ENCODE results near the gene PAFAH2. TPM values are rescaled to one million over a fixed set of nuclear protein-coding genes. Genes with fewer than 3 reads are reported as not detected.

PAFAH2 gene
- total and polyA plus RNA-seq, 2 of the 13 experiments (the other 11 are each of a cell fraction or from before 2014, with no cell fraction given), result 6.9 to 9.4 TPM

DNA sequence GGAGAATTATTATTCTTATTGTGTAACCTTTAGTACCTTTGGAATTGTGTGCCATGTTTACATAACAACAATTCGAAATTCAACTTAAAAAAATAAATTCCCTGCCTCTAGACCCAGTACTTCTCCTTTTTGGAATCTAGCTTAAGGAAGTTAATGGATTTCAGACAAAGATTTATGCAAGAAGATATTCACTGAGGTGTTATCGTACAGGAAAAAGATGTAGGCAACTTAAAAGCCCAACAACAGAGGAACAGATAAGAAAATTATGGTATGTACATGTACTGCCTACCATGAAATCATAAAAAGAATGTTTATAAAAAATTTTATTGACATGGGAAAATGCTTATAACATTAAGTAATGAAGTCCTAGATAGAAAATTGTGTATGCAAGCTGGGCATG is 73.4 kb downstream of the PAFAH2 start:
- no peaks in the 10 kb centered on the region for H3K36me3 ChIP-seq (replicated peaks in 1 of 2; ENCODE audit: control insufficient read depth in 1 of 2, insufficient read depth in 2 of 2, low read length in 2 of 2)
- H3K27ac ChIP-seq (ENCODE audit: extremely low read length, insufficient read depth, low read length), result no peak overlapping the region
- ChIA-PET POLR2A (no interaction called here), CTCF (ENCODE audit: low intra/inter-chr PET ratio, low total read pairs) (no interaction called here)
- H3K4me2 ChIP-seq (ENCODE audit: low read depth, low read length), result no peak overlapping the region
- DNase-seq (ENCODE audit: low spot score) (no peak), ATAC-seq (no peak), FAIRE-seq (no peak)
- H3K9me3 ChIP-seq (ENCODE audit: low read length), result no peaks in the 10 kb centered on the region
- in situ Hi-C loops (cut with HindIII; ENCODE audit: extremely low pct_ligation_motif_present, low pct_unique_long_range_greater_than_20kb), result no loop called here
- no peak overlapping the region for H2AFZ ChIP-seq (ENCODE audit: low read length)
- intact Hi-C loops (cut with micrococcal nuclease; ENCODE audit: unreplicated experiment), result no loop called here
- H3K4me1 ChIP-seq (ENCODE audit: insufficient read depth, low read length), result peaks cover 22% of the 10 kb centered on the region
- H4K20me1 ChIP-seq (ENCODE audit: insufficient read depth, low read length), result no peaks in the 10 kb centered on the region
- 44% methylated on average over 2 of the region's 2 CpGs for WGBS (ENCODE audit: low lambda C conversion rate)
- no peak overlapping the region for H3K9ac ChIP-seq (ENCODE audit: insufficient read depth, low read depth, low read length)
- H3K27me3 ChIP-seq (ENCODE audit: control insufficient read depth in 1 of 2, insufficient read depth in 2 of 2, low read length in 2 of 2), result peaks cover 10 to 29% of the 10 kb centered on the region in 2 experiments
- no TSS peak for BruUV-seq (replicated peaks)
- no peak overlapping the region for H3K4me3 ChIP-seq (replicated peaks in 1 of 3; ENCODE audit: insufficient read depth in 1 of 3, low read depth in 2 of 3, low read length in 3 of 3)
- H3K79me2 ChIP-seq (ENCODE audit: insufficient read depth, low read length), result no peaks in the 10 kb centered on the region
- TF ChIP-seq DNMT1 (CRISPR knock-in tag; IDR thresholded peaks at IDR 0.05), result no peak
- TF ChIP-seq CEBPB (IDR thresholded peaks at IDR 0.05; ENCODE audit: borderline replicate concordance, low read depth, low read length), result 0 out of 2 replicates have a peak, but pooled peaks have one; percentile 3

GRCh38 chr1:25922971-25923552 is 74.8 kb downstream of the PAFAH2 start:
- WGBS (ENCODE audit: low lambda C conversion rate), result 7% methylated on average over 26 of the region's 32 CpGs
- ChIA-PET POLR2A (no interaction called here), CTCF (ENCODE audit: low intra/inter-chr PET ratio, low total read pairs) (no interaction called here)
- Histone ChIP-seq H3K9me3 (ENCODE audit: low read length) (no peaks in the 10 kb centered on the region), H3K27me3 (ENCODE audit: control insufficient read depth in 1 of 2, insufficient read depth in 2 of 2, low read length in 2 of 2) (peaks cover 10 to 29% of the 10 kb centered on the region in 2 experiments), H4K20me1 (ENCODE audit: insufficient read depth, low read length) (no peaks in the 10 kb centered on the region), H3K4me1 (ENCODE audit: insufficient read depth, low read length) (peaks cover 22% of the 10 kb centered on the region), H3K9ac (ENCODE audit: insufficient read depth, low read depth, low read length) (0 out of 2 replicates have a peak overlapping the region, but pooled peaks have one; percentile 28), H3K79me2 (ENCODE audit: insufficient read depth, low read length) (no peaks in the 10 kb centered on the region), H2AFZ (ENCODE audit: low read length) (no peak overlapping the region), H3K4me3 (replicated peaks in 1 of 3; ENCODE audit: insufficient read depth in 1 of 3, low read depth in 2 of 3, low read length in 3 of 3) (peak overlapping the region; percentile 46 to 74 (median 55)), H3K27ac (ENCODE audit: extremely low read length, insufficient read depth, low read length) (no peak overlapping the region), H3K36me3 (replicated peaks in 1 of 2; ENCODE audit: control insufficient read depth in 1 of 2, insufficient read depth in 2 of 2, low read length in 2 of 2) (no peaks in the 10 kb centered on the region), H3K4me2 (ENCODE audit: low read depth, low read length) (peak overlapping the region; percentile 73)
- intact Hi-C loops (cut with micrococcal nuclease; ENCODE audit: unreplicated experiment), result no loop called here
- no TSS peak for BruUV-seq (replicated peaks)
- TF ChIP-seq SYNCRIP (IDR thresholded peaks at IDR 0.05; ENCODE audit: insufficient read depth, low read depth, low read length) (no peak), ZNF564 (CRISPR knock-in tag; IDR thresholded peaks at IDR 0.05) (no peak), SRSF1 (optimal IDR thresholded peaks at IDR 0.05; ENCODE audit: low read depth, low read length) (peak; percentile 29), MEF2D (CRISPR knock-in tag; IDR thresholded peaks at IDR 0.05) (no peak)
- TF ChIP-seq, protein P1, sequence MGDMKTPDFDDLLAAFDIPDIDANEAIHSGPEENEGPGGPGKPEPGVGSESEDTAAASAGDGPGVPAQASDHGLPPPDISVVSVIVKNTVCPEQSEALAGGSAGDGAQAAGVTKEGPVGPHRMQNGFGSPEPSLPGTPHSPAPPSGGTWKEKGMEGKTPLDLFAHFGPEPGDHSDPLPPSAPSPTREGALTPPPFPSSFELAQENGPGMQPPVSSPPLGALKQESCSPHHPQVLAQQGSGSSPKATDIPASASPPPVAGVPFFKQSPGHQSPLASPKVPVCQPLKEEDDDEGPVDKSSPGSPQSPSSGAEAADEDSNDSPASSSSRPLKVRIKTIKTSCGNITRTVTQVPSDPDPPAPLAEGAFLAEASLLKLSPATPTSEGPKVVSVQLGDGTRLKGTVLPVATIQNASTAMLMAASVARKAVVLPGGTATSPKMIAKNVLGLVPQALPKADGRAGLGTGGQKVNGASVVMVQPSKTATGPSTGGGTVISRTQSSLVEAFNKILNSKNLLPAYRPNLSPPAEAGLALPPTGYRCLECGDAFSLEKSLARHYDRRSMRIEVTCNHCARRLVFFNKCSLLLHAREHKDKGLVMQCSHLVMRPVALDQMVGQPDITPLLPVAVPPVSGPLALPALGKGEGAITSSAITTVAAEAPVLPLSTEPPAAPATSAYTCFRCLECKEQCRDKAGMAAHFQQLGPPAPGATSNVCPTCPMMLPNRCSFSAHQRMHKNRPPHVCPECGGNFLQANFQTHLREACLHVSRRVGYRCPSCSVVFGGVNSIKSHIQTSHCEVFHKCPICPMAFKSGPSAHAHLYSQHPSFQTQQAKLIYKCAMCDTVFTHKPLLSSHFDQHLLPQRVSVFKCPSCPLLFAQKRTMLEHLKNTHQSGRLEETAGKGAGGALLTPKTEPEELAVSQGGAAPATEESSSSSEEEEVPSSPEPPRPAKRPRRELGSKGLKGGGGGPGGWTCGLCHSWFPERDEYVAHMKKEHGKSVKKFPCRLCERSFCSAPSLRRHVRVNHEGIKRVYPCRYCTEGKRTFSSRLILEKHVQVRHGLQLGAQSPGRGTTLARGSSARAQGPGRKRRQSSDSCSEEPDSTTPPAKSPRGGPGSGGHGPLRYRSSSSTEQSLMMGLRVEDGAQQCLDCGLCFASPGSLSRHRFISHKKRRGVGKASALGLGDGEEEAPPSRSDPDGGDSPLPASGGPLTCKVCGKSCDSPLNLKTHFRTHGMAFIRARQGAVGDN (CRISPR knock-in tag; IDR thresholded peaks at IDR 0.05), result peak; percentile 46; the same call in 1 of the 2 replicates
- TF ChIP-seq, protein P2, sequence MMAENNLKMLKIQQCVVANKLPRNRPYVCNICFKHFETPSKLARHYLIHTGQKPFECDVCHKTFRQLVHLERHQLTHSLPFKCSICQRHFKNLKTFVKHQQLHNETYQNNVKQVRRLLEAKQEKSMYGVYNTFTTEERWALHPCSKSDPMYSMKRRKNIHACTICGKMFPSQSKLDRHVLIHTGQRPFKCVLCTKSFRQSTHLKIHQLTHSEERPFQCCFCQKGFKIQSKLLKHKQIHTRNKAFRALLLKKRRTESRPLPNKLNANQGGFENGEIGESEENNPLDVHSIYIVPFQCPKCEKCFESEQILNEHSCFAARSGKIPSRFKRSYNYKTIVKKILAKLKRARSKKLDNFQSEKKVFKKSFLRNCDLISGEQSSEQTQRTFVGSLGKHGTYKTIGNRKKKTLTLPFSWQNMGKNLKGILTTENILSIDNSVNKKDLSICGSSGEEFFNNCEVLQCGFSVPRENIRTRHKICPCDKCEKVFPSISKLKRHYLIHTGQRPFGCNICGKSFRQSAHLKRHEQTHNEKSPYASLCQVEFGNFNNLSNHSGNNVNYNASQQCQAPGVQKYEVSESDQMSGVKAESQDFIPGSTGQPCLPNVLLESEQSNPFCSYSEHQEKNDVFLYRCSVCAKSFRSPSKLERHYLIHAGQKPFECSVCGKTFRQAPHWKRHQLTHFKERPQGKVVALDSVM (CRISPR knock-in tag; IDR thresholded peaks at IDR 0.05), result peak; percentile 21; the same call in 1 of the 2 replicates
- in situ Hi-C loops (cut with HindIII; ENCODE audit: extremely low pct_ligation_motif_present, low pct_unique_long_range_greater_than_20kb), result no loop called here
- DNase-seq (ENCODE audit: low spot score) (no peak), ATAC-seq (peak; percentile 70), FAIRE-seq (no peak)
